Measurements from ENCODE around the gene NFIB.

Gene NFIB

GRCh38 chr9:14219850-14220249 lies 94.1 kb downstream of the NFIB start:
- Histone ChIP-seq H3K4me3 (ENCODE audit: low read length) (no peak overlapping the region), H3K36me3 (replicated peaks; ENCODE audit: insufficient read depth, low read length) (no peaks in the 10 kb centered on the region), H3K9me2 (replicated peaks; ENCODE audit: insufficient read depth, low read length) (no peaks in the 10 kb centered on the region), H3K27me3 (replicated peaks; ENCODE audit: insufficient read depth, low read length) (no peaks in the 10 kb centered on the region), H3K9me3 (replicated peaks; ENCODE audit: insufficient read depth, low read length) (no peaks in the 10 kb centered on the region), H3K4me1 (ENCODE audit: low read length) (no peaks in the 10 kb centered on the region), H3F3A (ENCODE audit: insufficient read depth, low read length) (no peaks in the 10 kb centered on the region), H2AFZ (ENCODE audit: low read length) (no peak overlapping the region), H3K9ac (ENCODE audit: low read length) (no peak overlapping the region), H3K79me2 (ENCODE audit: low read length) (no peaks in the 10 kb centered on the region), H4K20me1 (ENCODE audit: insufficient read depth, low read length) (no peaks in the 10 kb centered on the region), H3K27ac (ENCODE audit: low read length) (no peak overlapping the region), H3K4me2 (ENCODE audit: low read depth, low read length) (no peak overlapping the region)
- DNase-seq, result no peak
- no peak for TF ChIP-seq EZH2phosphoT487 (IDR thresholded peaks at IDR 0.05; ENCODE audit: low read length)
- no peak for TF ChIP-seq EZH2 (optimal IDR thresholded peaks at IDR 0.05; ENCODE audit: low read depth, low read length)

GRCh38 chr9:14218253-14218652 lies 95.7 kb downstream of the NFIB start:
- no peaks in the 10 kb centered on the region for H3K36me3 ChIP-seq (replicated peaks; ENCODE audit: insufficient read depth, low read length)
- H3K27me3 ChIP-seq (replicated peaks; ENCODE audit: insufficient read depth, low read length), result no peaks in the 10 kb centered on the region
- TF ChIP-seq CTCF (IDR thresholded peaks at IDR 0.05; ENCODE audit: low read length) (no peak), EZH2 (optimal IDR thresholded peaks at IDR 0.05; ENCODE audit: low read depth, low read length) (no peak), EZH2phosphoT487 (IDR thresholded peaks at IDR 0.05; ENCODE audit: low read length) (no peak)
- no peak overlapping the region for H3K4me3 ChIP-seq (ENCODE audit: low read length)
- H2AFZ ChIP-seq (ENCODE audit: low read length), result no peak overlapping the region
- H3K4me1 ChIP-seq (ENCODE audit: low read length), result no peaks in the 10 kb centered on the region
- DNase-seq, result no peak
- no peak overlapping the region for H3K27ac ChIP-seq (ENCODE audit: low read length)
- no peak overlapping the region for H3K9ac ChIP-seq (ENCODE audit: low read length)
- H4K20me1 ChIP-seq (ENCODE audit: insufficient read depth, low read length), result no peaks in the 10 kb centered on the region
- H3K79me2 ChIP-seq (ENCODE audit: low read length), result no peaks in the 10 kb centered on the region
- H3K9me3 ChIP-seq (replicated peaks; ENCODE audit: insufficient read depth, low read length), result no peaks in the 10 kb centered on the region
- no peak overlapping the region for H3K4me2 ChIP-seq (ENCODE audit: low read depth, low read length)
- no peaks in the 10 kb centered on the region for H3F3A ChIP-seq (ENCODE audit: insufficient read depth, low read length)
- H3K9me2 ChIP-seq (replicated peaks; ENCODE audit: insufficient read depth, low read length), result no peaks in the 10 kb centered on the region

GRCh38 chr9:14216612-14217194 lies 97.2 kb downstream of the NFIB start:
- Histone ChIP-seq H3K4me2 (ENCODE audit: low read depth, low read length) (no peak overlapping the region), H3K79me2 (ENCODE audit: low read length) (no peaks in the 10 kb centered on the region), H4K20me1 (ENCODE audit: insufficient read depth, low read length) (no peaks in the 10 kb centered on the region), H3K9me2 (replicated peaks; ENCODE audit: insufficient read depth, low read length) (no peaks in the 10 kb centered on the region), H3K9ac (ENCODE audit: low read length) (no peak overlapping the region), H3K4me1 (ENCODE audit: low read length) (no peaks in the 10 kb centered on the region), H3K36me3 (replicated peaks; ENCODE audit: insufficient read depth, low read length) (no peaks in the 10 kb centered on the region), H3K27ac (ENCODE audit: low read length) (no peak overlapping the region), H3K4me3 (ENCODE audit: low read length) (no peak overlapping the region), H3F3A (ENCODE audit: insufficient read depth, low read length) (no peaks in the 10 kb centered on the region), H3K9me3 (replicated peaks; ENCODE audit: insufficient read depth, low read length) (no peaks in the 10 kb centered on the region), H3K27me3 (replicated peaks; ENCODE audit: insufficient read depth, low read length) (no peaks in the 10 kb centered on the region), H2AFZ (ENCODE audit: low read length) (no peak overlapping the region)
- no peak for TF ChIP-seq EZH2 (optimal IDR thresholded peaks at IDR 0.05; ENCODE audit: low read depth, low read length)
- TF ChIP-seq CTCF (IDR thresholded peaks at IDR 0.05; ENCODE audit: low read length), result no peak
- no peak for TF ChIP-seq EZH2phosphoT487 (IDR thresholded peaks at IDR 0.05; ENCODE audit: low read length)
- no peak for DNase-seq

GRCh38 chr9:14215614-14216013 lies 98.3 kb downstream of the NFIB start:
- H3K9me3 ChIP-seq (replicated peaks; ENCODE audit: insufficient read depth, low read length), result no peaks in the 10 kb centered on the region
- no peaks in the 10 kb centered on the region for H3K79me2 ChIP-seq (ENCODE audit: low read length)
- H3K9me2 ChIP-seq (replicated peaks; ENCODE audit: insufficient read depth, low read length), result no peaks in the 10 kb centered on the region
- H4K20me1 ChIP-seq (ENCODE audit: insufficient read depth, low read length), result no peaks in the 10 kb centered on the region
- H3K9ac ChIP-seq (ENCODE audit: low read length), result no peak overlapping the region
- H3K36me3 ChIP-seq (replicated peaks; ENCODE audit: insufficient read depth, low read length), result no peaks in the 10 kb centered on the region
- no peak overlapping the region for H2AFZ ChIP-seq (ENCODE audit: low read length)
- no peaks in the 10 kb centered on the region for H3K27me3 ChIP-seq (replicated peaks; ENCODE audit: insufficient read depth, low read length)
- no peak overlapping the region for H3K4me3 ChIP-seq (ENCODE audit: low read length)
- H3K27ac ChIP-seq (ENCODE audit: low read length), result no peak overlapping the region
- no peaks in the 10 kb centered on the region for H3F3A ChIP-seq (ENCODE audit: insufficient read depth, low read length)
- no peak for DNase-seq
- H3K4me1 ChIP-seq (ENCODE audit: low read length), result no peaks in the 10 kb centered on the region
- no peak overlapping the region for H3K4me2 ChIP-seq (ENCODE audit: low read depth, low read length)
- TF ChIP-seq EZH2phosphoT487 (IDR thresholded peaks at IDR 0.05; ENCODE audit: low read length), result no peak
- TF ChIP-seq CTCF (IDR thresholded peaks at IDR 0.05; ENCODE audit: low read length), result no peak
- no peak for TF ChIP-seq EZH2 (optimal IDR thresholded peaks at IDR 0.05; ENCODE audit: low read depth, low read length)
